HG03575 (cell line): ENCODE data around the gene PLCB1.
A peak's percentile ranks its signal among the peaks of the same experiment; 100 is the strongest.

Experiments used
- ATAC-seq: cut with Tn5 transposase; IDR thresholded peaks from one replicate; pipeline ENCODE4 v1.9.1; 2021; ENCODE audit not compliant: unreplicated experiment, insufficient number of reproducible peaks, low FRiP score; ENCODE audit errors: extremely low read depth

PLCB1 gene

DNA sequence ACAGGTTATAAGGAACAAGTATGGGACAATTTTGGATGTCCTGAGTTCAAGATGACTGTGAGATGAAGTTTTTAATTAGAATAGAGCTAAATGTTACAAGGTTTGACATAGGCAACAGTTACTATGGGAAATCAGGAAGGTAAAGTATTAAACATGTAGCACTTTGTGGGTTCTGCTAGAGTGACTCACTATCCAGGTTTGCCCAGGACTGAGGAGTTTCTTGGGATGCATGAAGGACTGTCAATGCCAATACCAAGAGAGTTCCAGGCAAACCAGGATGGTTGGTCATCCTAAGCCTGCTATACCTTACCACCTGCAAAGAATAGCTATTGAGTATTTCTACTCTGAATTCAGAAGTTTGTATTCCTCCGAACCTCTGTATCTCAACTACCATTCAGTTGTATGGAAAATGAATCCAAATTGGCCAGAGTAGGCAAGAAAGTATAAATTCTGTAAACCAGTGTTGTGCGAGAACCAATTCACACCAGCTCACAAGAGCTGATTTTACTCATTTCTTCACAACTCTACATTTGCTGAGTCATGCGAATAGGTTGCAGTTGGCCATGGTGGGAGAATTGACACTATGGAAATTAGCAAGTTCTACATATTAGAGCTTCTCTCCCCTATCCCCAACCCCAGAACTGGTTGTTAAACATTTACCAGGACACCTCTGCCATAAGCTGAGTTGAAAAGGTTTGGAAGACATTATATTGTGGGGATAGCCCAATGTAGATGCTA is 449.5 kb downstream of the PLCB1 start:
- ATAC-seq: no peak

DNA sequence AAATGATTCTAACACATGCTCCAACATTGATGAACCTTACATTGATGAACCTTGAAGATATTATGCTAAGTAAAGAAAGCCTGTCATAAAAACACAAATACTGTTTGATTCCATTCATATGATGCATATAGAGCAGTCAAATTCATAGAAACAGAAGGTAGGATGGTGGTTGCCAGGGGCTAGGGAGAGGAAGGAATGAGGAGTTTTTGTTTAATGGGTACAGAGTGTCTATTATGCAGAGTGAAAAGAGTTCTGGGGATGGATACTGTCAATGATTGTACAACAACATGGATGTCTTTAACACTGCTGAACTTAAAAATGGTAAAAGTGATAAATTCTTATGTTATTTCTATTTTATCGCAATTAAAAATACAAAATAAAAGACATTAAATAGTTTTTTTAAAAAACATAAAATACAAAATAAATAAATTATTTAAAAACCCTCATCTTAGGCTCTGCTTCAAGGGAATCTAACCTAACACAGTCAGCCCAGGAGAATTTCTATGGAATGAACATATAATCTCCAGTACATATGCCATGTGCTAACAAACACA is 451.0 kb downstream of the PLCB1 start:
- no peak for ATAC-seq

DNA sequence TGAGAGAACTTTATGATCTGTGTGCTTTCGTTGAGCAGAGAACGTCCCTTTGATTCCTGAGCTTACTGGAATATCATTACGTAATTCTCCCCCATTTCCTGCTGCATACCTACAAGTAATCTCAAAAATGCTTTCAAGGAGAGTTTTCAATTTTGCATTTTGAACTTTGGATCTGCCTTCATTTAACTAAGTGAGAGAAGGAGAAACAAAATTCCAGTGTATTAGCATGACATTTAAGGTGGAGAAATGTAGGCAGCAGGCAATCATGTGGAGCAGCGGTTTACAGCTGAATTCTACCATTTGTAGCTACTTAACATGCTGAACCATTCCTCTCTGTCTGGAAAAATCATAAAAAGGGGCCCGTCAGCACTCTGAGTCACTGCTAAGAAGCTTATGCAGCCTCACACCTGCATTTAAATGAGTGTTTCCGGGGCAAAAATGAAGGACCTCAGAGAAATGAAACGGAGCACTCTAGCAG is 451.5 kb downstream of the PLCB1 start:
- ATAC-seq: no peak

DNA sequence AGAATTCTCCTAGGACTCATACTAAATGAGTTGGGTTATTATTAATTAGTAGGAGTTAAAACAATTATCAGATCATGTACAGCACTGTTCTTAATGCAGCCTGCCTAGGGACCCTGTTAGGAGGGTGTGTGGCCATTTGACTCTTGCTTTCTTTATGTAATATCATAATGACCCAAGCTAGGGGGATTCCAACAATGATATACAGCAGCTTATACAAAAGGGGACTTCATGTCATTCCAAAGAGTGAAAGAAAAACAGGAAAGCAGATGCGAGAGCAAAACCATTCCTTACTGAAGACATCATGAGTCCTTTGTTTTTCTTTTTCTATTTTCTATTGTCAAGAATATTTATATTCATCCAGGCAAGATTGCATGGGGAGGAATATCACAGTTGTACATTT is 455.2 kb downstream of the PLCB1 start:
- ATAC-seq: no peak

DNA sequence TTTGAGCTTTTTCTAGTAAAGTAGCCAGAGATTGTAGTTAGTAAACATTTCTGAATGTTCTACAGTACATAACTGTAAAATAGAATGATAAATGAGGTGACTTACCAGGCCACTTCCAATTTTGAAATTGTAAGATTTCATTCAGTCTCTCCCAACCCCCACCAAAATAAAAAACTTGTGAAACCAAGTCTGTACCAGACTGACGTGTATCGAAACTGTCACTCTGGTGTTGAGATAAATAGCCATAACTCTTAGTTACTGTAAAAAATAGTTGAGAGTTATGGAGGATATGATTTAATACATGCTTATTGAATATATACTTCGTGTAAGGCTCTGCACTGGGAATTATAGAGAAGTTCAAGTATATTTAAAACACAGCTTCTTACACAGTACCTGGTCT is 455.7 kb downstream of the PLCB1 start:
- no peak for ATAC-seq

DNA sequence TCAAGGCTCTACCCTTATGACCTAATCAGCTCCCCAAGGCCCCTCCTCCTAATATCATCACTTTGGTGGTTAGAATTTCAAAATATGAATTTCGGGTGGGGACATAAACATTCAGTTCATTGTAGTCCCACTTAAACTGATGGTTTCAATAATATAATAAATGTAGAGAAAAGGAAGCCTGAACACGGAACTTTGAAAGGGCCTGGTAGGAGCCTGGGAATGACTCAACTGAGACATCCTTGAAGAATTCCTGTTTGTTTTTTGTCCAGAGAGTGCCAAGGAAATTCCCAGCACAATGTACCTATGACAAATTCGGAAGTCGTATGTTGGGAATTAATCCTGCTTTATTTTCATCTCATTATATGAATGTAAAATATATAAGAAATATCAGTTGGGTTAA is 457.9 kb downstream of the PLCB1 start:
- no peak for ATAC-seq

DNA sequence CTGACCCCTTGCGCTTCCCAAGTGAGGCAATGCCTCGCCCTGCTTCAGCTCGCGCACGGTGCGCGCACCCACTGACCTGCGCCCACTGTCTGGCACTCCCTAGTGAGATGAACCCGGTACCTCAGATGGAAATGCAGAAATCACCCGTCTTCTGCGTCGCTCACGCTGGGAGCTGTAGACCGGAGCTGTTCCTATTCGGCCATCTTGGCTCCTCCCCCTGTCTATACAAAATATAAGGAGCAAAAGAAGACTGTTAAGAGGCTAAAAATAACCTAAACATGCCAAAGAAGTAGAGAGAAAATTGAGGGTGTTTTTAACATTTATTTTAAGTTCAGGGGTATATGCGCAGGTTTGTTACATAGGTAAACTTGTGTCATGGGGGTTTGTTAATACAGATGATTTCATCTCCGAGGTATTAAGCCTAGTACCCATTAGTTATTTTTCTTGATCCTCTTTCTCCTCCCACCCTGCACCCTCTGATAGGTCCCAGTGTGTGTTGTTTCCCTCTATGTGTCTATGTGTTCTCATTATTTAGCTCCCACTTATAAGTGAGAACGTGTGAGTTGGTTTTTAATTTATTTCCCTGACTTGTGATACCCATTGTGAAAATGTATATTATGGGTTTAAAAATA is 469.0 kb downstream of the PLCB1 start:
- ATAC-seq: peak; percentile 3

DNA sequence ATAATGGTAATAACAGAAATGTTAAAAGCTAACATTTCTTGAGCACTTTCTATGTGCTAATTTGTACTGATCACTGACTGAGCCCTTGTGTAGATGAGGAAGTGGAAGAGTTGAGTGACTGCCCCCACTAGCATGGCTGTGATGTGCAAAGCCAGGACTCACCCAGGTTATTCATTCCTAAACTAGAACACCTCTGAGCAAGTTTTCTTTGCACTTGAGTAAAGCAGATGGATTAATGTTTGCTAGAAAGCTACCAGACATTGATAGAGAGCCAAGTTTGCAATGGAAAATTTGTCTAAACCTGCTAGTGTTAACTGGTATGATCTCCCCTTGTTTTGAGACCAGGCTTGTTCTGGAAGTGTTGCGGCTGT is 469.5 kb downstream of the PLCB1 start:
- ATAC-seq: peak; percentile 72

DNA sequence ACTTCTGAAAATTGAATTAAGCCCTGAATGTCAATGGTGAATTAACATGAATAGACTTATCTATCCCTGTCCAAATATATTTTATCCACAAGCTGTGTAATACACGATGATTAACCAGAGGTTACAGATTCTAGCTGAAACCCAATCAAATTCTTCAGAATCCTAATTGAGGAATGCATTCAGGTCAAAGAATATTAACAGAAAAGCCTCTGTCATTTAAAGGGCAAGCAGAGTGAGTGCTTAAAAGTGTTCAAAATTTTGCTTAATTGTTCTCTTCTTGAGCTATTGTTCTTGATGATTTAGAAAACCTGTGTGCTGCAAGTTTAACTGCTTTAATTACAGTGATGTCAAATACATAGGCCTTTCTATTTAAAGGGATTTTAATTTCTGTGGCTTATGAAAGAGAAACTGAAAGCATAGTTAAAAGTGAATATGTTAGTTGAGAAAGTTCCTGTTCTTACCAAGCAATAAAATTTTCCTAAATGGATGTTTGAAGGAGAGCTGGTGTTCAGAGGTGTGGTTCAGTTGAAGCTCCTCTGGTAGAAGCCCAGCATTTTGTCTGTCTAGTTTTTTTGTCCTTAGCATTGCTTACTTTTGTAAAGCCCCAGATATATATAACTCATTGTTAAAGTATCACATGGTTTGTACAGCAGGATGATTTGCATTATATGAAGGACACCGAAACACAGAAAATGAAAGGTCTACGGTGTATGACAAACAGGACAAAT is 470.5 kb downstream of the PLCB1 start:
- ATAC-seq: peak; percentile 81

DNA sequence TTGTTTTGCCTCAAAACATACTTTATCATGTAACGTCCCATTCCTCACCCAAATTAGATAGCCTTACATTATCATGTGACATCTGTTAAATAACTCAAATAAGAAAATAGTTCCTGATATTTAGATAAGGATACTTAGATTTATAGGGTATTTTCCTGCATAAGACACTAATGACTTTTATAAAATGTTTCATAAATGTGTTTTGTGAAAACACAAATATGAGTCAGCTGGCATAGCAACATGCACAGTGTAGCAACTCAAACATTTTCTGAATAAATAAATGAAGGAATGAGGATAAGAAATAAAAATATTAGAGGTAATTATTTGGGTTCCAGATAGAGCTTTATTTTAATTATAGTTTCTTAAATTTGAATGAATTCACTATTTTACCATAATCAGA is 476.4 kb downstream of the PLCB1 start:
- ATAC-seq: no peak

DNA sequence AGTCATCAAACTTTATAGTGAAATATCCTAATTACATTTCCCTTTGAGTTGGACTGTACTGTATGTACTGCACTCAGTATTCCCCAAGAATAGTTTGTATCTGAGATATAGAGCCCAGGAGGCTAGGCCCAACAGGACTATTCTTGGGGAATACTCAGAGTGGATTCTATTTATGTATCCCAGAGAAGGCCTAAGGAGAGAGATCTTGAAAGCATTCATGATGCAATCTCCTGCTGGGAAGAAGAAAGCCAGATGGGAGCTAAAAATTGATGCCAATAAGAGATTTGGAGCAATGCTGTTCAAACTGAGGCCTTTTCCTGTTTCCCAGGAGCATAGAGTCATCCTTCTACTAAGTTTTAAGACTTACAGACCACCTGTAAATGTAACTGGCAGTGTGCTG is 484.7 kb downstream of the PLCB1 start:
- no peak for ATAC-seq

DNA sequence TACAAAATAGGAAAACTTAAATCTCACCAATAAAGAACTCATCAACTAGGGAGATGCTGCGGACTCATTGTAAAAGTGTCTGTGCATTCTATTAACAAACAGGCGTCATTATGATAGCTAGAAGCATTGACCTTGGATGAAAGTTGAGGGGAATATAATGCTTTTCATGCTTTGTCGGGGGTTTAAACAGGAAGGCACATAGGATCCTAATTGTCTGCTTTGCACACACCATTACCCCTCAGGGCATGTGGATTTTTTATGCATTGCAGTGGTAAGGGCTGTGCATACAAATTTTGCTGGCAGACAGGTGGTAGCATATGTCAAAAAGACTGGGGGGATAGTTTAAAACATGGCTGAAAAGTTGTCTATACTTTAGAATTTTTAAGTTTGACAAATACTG is 488.9 kb downstream of the PLCB1 start:
- ATAC-seq: no peak

DNA sequence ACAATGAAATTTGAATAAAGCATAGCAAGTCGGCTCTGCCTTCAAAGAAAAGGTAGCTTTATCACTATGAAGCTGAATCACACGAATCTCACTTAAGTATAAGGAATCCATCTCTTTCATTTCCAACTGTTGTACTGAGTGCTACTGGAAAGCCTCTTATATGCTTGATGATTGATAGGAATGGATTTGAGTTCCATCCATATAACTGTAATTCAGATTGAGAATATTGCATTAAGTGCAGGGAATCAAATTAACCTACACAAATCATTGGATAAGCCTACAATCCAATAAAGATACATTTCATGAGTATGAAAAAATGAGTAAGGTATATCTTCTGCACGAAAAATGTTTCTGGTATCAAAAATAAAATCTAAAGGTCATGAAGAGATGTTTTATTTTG is 492.0 kb downstream of the PLCB1 start:
- no peak for ATAC-seq

DNA sequence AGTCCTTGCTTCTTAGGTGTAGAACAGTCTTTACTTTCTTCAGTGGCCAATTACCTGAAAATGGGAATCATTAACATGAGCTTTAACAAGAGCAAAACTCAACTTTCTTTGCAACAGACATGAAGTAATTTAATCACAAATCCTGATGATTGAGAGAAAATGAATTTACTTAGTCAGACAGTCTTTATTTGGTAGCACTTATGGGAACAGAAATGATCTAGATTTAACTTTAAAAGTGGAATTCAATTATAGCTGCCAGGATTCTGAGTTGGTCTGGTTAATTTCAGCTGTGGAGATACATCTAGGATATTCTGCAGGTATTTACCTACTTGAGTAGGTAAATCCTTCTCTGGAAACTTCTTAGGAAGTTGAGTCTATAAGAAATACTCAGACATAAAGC is 492.6 kb downstream of the PLCB1 start:
- no peak for ATAC-seq

DNA sequence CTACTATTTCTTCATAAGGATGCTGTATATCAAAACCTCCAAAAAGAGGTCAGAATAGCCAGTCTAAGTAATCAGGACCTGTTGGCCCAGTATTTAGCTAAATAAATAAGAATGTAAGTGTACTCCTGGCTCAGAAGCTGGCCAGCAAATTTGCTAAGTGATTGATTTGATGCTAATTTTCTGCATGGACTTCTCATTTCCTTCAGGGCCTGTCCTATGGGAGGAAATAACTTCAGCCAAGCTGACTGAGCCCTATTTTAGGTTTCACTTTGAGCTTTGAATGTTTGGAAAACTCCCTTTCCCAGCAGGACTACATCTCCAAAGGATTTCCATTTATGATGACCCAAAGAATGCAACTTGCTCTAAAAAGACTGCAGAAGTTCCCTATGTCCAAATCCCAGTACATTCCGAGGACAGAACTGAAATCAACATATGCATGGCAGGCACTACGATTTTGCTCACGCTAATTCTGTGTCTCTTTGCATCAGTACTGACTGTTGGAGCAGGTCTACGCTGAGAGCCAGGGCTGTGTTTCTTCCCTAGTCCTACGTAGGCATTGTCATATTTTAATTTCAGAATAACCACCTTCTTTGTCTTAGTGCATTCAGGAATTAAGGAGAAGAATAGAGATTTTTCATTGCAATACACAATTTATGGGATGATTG is 495.4 kb downstream of the PLCB1 start:
- no peak for ATAC-seq

DNA sequence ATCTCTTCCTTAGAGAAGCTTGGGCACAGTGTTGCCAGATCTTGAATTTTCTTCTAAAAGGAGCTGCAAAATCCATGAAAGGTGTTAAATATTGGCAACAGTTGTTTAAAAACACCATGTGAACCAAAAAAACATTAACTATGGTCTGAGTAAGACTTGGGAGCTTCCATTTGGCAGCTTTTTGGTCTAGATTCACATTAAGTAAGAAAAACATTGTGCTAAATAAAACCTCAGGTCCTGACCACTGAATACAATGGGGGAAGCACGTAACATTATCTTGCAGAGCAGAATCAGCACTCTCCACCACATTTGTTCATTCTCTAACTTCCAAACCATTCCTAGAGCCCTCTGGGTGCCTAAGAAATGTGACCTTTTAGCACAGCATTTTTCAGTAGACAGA is 499.2 kb downstream of the PLCB1 start:
- ATAC-seq: no peak

DNA sequence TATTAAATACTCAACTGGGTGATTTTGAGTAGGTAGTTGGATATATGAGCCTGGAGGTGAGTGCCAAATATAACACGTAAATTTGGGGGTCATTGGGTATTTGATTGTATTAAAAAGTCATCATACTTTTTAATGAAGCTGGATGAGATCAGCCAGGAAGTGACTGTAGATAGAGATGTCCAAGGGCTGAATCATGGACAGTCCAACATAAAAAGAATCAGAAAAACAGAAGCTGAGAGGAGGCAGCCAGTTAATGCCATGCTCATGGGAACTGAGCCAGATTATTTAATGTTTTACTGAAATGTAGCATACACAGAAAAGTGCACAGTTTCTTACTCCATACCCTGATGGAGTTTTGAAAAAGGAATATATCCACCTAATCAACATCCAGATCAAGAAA is 501.3 kb downstream of the PLCB1 start:
- no peak for ATAC-seq

DNA sequence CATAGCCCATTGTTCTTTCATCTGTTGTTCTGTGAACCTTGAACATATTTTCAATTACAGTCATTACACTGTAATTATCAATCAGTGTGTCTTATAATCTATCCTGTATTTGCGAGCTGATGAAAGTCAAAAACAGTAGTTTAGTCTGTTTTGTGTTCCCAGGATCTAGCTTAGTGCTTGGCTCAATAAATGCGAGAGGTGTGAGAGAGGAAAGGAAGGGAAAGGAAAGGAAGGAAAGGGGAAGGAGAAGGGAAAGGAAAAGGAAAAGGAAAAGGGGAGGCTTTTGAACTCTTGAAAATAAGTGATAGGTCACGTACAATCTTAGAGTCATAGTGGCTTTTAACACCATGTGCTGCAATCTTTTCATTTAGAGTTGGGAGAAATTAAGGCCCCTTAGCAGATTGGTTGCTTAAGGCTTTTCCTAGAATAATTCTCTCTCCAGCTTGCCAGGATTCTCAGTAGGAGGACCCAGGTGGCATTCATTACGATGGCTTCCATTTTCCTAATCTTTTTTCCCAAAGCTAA is 503.0 kb downstream of the PLCB1 start:
- ATAC-seq: no peak

DNA sequence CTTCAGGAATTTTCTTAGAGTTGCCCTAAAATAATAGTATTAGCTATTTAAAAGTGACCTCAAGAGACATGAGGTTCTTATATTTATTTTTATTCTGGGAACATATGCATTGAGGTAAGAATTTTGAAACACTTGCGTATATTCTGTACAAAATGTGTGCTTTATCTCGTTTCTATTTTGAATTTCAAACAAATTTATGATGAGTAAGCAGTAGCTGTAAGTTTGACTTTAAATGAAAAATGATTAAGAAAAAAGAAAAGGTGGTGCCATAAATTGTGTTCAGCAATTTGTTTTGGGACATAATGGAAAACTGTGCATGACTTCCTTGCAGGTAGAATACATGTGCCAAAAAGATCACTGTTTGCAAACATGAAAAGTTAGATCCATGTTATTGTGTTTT is 503.8 kb downstream of the PLCB1 start:
- no peak for ATAC-seq
